HepG2 (cell line): ENCODE measurements around the gene CTNNAL1.

ENCODE experiments used
- KAT7 ChIP-seq: IDR thresholded peaks from 2 replicates; pipeline ENCODE4 v1.6.1; 2018; ENCODE audit warnings: borderline replicate concordance, missing compliant biosample characterization
- KDM3A ChIP-seq: IDR thresholded peaks from 2 replicates; pipeline ENCODE4 v1.6.1; 2018; ENCODE audit warnings: low read depth, missing compliant biosample characterization
- MTA1 ChIP-seq: sonication (generic); formaldehyde crosslinking; IDR thresholded peaks from 2 replicates; pipeline ENCODE4 v1.4.0; 2020; ENCODE audit warnings: missing genetic modification reagents, mild to moderate bottlenecking, borderline replicate concordance
- NFE2L2 ChIP-seq: fragments of 150-350 bp; IDR thresholded peaks from 2 replicates; pipeline ENCODE4 v1.6.1; 2014; ENCODE audit warnings: low read length
- YY1 ChIP-seq: IDR thresholded peaks from 2 replicates; pipeline ENCODE4 v1.6.1; 2011; ENCODE audit warnings: low read length, low read depth, moderate library complexity, mild to moderate bottlenecking; ENCODE audit not compliant: insufficient read depth, insufficient replicate concordance
- ZNF354B ChIP-seq: sonication (generic); formaldehyde crosslinking; IDR thresholded peaks from 2 replicates; pipeline ENCODE4 v1.8.0; 2022; ENCODE audit warnings: mild to moderate bottlenecking, missing genetic modification reagents
- TF ChIP-seq, protein P1 (sequence below): IDR thresholded peaks from 2 replicates; pipeline ENCODE4 v1.6.1; 2012; ENCODE audit warnings: low read depth, low read length, improper control_type of control experiment
- TF ChIP-seq, protein P2 (sequence below): IDR thresholded peaks from 2 replicates; pipeline ENCODE4 v1.6.1; 2016; ENCODE audit warnings: low read depth
- TF ChIP-seq, protein P3 (sequence below): sonication (generic); formaldehyde crosslinking; IDR thresholded peaks from 2 replicates; pipeline ENCODE4 v1.4.0; 2020; ENCODE audit warnings: mild to moderate bottlenecking, missing genetic modification reagents
- TF ChIP-seq, protein P4 (sequence below): sonication (generic); formaldehyde crosslinking; IDR thresholded peaks from 2 replicates; pipeline ENCODE4 v1.4.0; 2020; ENCODE audit warnings: missing genetic modification reagents

DNA sequence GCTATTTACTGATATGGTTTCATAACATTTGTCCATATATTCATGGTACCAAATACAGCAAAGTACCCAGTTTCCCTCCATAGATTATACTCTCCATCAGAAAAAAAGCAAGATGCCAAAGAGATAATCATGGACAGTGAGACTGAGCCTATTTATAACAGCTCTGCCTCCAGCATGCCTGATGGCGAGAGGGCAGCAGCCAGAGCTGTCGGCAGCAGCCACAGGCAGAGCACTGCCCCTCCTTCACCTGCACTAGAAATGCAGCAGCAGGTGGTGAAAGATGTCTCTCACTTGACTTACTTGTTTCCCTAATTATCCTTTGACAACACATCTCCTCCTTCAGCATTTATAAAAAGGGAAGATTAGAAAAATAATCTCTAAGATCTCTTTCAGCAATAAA lies 32.4 kb downstream of the CTNNAL1 start:
- TF ChIP-seq, protein P1, sequence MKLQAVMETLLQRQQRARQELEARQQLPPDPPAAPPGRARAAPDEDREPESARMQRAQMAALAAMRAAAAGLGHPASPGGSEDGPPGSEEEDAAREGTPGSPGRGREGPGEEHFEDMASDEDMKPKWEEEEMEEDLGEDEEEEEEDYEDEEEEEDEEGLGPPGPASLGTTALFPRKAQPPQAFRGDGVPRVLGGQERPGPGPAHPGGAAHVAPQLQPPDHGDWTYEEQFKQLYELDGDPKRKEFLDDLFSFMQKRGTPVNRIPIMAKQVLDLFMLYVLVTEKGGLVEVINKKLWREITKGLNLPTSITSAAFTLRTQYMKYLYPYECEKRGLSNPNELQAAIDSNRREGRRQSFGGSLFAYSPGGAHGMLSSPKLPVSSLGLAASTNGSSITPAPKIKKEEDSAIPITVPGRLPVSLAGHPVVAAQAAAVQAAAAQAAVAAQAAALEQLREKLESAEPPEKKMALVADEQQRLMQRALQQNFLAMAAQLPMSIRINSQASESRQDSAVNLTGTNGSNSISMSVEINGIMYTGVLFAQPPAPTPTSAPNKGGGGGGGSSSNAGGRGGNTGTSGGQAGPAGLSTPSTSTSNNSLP, result no peak
- TF ChIP-seq YY1, result no peak
- TF ChIP-seq, protein P2, sequence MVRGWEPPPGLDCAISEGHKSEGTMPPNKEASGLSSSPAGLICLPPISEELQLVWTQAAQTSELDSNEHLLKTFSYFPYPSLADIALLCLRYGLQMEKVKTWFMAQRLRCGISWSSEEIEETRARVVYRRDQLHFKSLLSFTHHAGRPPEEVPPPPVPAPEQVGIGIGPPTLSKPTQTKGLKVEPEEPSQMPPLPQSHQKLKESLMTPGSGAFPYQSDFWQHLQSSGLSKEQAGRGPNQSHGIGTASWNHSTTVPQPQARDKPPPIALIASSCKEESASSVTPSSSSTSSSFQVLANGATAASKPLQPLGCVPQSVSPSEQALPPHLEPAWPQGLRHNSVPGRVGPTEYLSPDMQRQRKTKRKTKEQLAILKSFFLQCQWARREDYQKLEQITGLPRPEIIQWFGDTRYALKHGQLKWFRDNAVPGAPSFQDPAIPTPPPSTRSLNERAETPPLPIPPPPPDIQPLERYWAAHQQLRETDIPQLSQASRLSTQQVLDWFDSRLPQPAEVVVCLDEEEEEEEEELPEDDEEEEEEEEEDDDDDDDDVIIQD (CRISPR knock-in tag), result no peak
- TF ChIP-seq, protein P3, sequence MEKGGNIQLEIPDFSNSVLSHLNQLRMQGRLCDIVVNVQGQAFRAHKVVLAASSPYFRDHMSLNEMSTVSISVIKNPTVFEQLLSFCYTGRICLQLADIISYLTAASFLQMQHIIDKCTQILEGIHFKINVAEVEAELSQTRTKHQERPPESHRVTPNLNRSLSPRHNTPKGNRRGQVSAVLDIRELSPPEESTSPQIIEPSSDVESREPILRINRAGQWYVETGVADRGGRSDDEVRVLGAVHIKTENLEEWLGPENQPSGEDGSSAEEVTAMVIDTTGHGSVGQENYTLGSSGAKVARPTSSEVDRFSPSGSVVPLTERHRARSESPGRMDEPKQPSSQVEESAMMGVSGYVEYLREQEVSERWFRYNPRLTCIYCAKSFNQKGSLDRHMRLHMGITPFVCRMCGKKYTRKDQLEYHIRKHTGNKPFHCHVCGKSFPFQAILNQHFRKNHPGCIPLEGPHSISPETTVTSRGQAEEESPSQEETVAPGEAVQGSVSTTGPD, result no peak
- no peak for TF ChIP-seq KDM3A (CRISPR knock-in tag)
- no peak for TF ChIP-seq ZNF354B (CRISPR knock-in tag)
- TF ChIP-seq KAT7 (CRISPR knock-in tag), result no peak
- no peak for TF ChIP-seq NFE2L2
- TF ChIP-seq, protein P4, sequence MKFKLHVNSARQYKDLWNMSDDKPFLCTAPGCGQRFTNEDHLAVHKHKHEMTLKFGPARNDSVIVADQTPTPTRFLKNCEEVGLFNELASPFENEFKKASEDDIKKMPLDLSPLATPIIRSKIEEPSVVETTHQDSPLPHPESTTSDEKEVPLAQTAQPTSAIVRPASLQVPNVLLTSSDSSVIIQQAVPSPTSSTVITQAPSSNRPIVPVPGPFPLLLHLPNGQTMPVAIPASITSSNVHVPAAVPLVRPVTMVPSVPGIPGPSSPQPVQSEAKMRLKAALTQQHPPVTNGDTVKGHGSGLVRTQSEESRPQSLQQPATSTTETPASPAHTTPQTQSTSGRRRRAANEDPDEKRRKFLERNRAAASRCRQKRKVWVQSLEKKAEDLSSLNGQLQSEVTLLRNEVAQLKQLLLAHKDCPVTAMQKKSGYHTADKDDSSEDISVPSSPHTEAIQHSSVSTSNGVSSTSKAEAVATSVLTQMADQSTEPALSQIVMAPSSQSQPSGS (CRISPR knock-in tag), result no peak
- no peak for TF ChIP-seq MTA1 (CRISPR knock-in tag)
